K562 (cell line): ENCODE results near the gene CHCHD4. TPM values are rescaled to one million over a fixed set of nuclear protein-coding genes. Genes with fewer than 3 reads are reported as not detected.
A peak's percentile ranks its signal among the peaks of the same experiment; 100 is the strongest.

Experiments
- ATAC-seq: fragments of 200-7000 bp; cut with Tn5 transposase; 3 replicates; pipeline ENCODE4 v1.9.1; 2020; ENCODE audit warnings: moderate library complexity
- BruUV-seq: library from RNA; stranded (reverse); fragments of 400-500 nt; replicated peaks from 2 replicates; lab custom pipeline; 2021; lab: Mats Ljungman, UMichigan
- CTCF ChIA-PET: fragments of 300-600 bp; formaldehyde crosslinking; extraction: SDS; loops from one replicate; lab custom pipeline; 2021; ENCODE audit warnings: low intra/inter-chr PET ratio; lab: Yijun Ruan, JAX
- POLR2A ChIA-PET: fragments of 300-600, 350-650 bp; sonication (Branson Sonifier 250); formaldehyde crosslinking; extraction: SDS; loops from one replicate; lab custom pipeline; 2021; ENCODE audit warnings: antibody characterized with exemption, inconsistent platforms; lab: Yijun Ruan, JAX
- DNase-seq, 4 experiments: peaks; one replicate each; pipeline versions ENCODE4 v3.0.0 to v3.0.0-alpha.2; 2011 to 2018; ENCODE audit warnings: low spot score in 3 of 4, mixed read lengths in 3 of 4; ENCODE audit errors: extremely low read depth in 1 of 4
- FAIRE-seq: peaks from 2 replicates; lab custom pipeline; 2011; peaks lifted over from hg19 to GRCh38; lab: Jason Lieb, UNC
- H2AFZ ChIP-seq: 2 replicates; pipeline ENCODE4 v1.6.0; 2011; ENCODE audit warnings: low read depth, low read length, control low read depth, inconsistent platforms
- H3K27ac ChIP-seq: fragments of 200-600 bp; 3 replicates; pipeline ENCODE4 v1.8.0; 2011; ENCODE audit warnings: low read depth, mild to moderate bottlenecking, control low read depth, inconsistent platforms, low read length, moderate library complexity, mixed read lengths; ENCODE audit errors: extremely low read depth
- H3K27me3 ChIP-seq, 2 experiments: fragments of 300-600 bp in 1 of 2; 2 replicates in 1 of 2; 3 replicates in 1 of 2; pipeline versions ENCODE4 v1.6.0 to v1.8.0; 2011; ENCODE audit warnings: inconsistent platforms in 2 of 2, low read length in 2 of 2, mild to moderate bottlenecking in 1 of 2, mixed read lengths in 1 of 2, moderate library complexity in 1 of 2; ENCODE audit not compliant: control insufficient read depth in 2 of 2, insufficient read depth in 2 of 2
- H3K36me3 ChIP-seq: fragments of 300-600 bp; 3 replicates; pipeline ENCODE4 v1.8.0; 2011; ENCODE audit warnings: mild to moderate bottlenecking, low read length, inconsistent platforms; ENCODE audit not compliant: control insufficient read depth, insufficient read depth
- H3K4me1 ChIP-seq, 2 experiments: fragments of 200-600 bp in 1 of 2; replicated peaks in 1 of 2; 2 replicates in 1 of 2; 3 replicates in 1 of 2; pipeline versions ENCODE4 v1.5.1 to v1.8.0; 2011; ENCODE audit warnings: inconsistent platforms in 2 of 2, low read length in 2 of 2, mild to moderate bottlenecking in 1 of 2, mixed read lengths in 1 of 2, moderate library complexity in 1 of 2; ENCODE audit not compliant: control insufficient read depth in 2 of 2, insufficient read depth in 2 of 2
- H3K4me2 ChIP-seq: 2 replicates; pipeline ENCODE4 v1.6.1; 2011; ENCODE audit warnings: low read length, control low read depth, inconsistent platforms, mixed read lengths; ENCODE audit not compliant: insufficient read depth
- H3K4me3 ChIP-seq: fragments of 200-600 bp; sonication (generic), shearing (Covaris generic); 2 replicates; pipeline ENCODE4 v1.5.1; 2016; ENCODE audit warnings: control low read depth, inconsistent platforms
- H3K79me2 ChIP-seq: fragments of 200-600 bp; 3 replicates; pipeline ENCODE4 v1.8.0; 2011; ENCODE audit warnings: low read length, inconsistent platforms; ENCODE audit not compliant: control insufficient read depth, insufficient read depth
- H3K9ac ChIP-seq, 2 experiments: 2 replicates each; pipeline versions ENCODE4 v1.6.0 to v1.6.1; 2011; ENCODE audit warnings: low read depth in 2 of 2, low read length in 2 of 2, control low read depth in 1 of 2, inconsistent platforms in 1 of 2, mild to moderate bottlenecking in 1 of 2, mixed read lengths in 1 of 2; ENCODE audit not compliant: insufficient read depth in 1 of 2
- H3K9me1 ChIP-seq: one replicate; pipeline ENCODE4 v1.6.0; 2011; ENCODE audit warnings: inconsistent platforms, mild to moderate bottlenecking, low read length, moderate library complexity; ENCODE audit not compliant: control insufficient read depth, insufficient read depth
- H3K9me3 ChIP-seq: replicated peaks from 2 replicates; pipeline ENCODE4 v1.5.1; 2011; ENCODE audit warnings: low read depth, low read length, inconsistent platforms; ENCODE audit not compliant: control insufficient read depth, insufficient read depth
- H4K20me1 ChIP-seq: replicated peaks from 2 replicates; pipeline ENCODE4 v1.6.1; 2011; ENCODE audit warnings: low read length, inconsistent platforms, mixed read lengths; ENCODE audit not compliant: control insufficient read depth, insufficient read depth
- BCOR ChIP-seq: fragments of 450-650 bp; IDR thresholded peaks from 2 replicates; pipeline ENCODE4 v1.6.1; 2016
- E2F3 ChIP-seq: fragments of 250-450 bp; sonication (Bioruptor Pico); IDR thresholded peaks from 2 replicates; pipeline ENCODE4 v1.4.0; 2020; ENCODE audit warnings: mild to moderate bottlenecking
- ILK ChIP-seq: fragments of 450-650 bp; IDR thresholded peaks from 2 replicates; pipeline ENCODE4 v1.6.1; 2016; ENCODE audit warnings: missing genetic modification characterization, low read depth, mild to moderate bottlenecking, missing compliant biosample characterization, moderate library complexity, borderline replicate concordance
- KAT8 ChIP-seq: fragments of 450-650 bp; IDR thresholded peaks from 2 replicates; pipeline ENCODE4 v1.6.1; 2016; ENCODE audit warnings: low read depth, mild to moderate bottlenecking
- MCM2 ChIP-seq: fragments of 450-650 bp; IDR thresholded peaks from 2 replicates; pipeline ENCODE4 v1.6.1; 2017; ENCODE audit warnings: low read depth, mild to moderate bottlenecking
- NBN ChIP-seq: fragments of 450-650 bp; IDR thresholded peaks from 2 replicates; pipeline ENCODE4 v1.6.1; 2016; ENCODE audit warnings: low read depth, mild to moderate bottlenecking
- NRF1 ChIP-seq, 2 experiments: fragments of 450-650 bp; IDR thresholded peaks in 1 of 2; conservative IDR thresholded peaks in 1 of 2; 2 replicates each; pipeline ENCODE4 v1.6.1; 2014; ENCODE audit warnings: mild to moderate bottlenecking in 2 of 2
- PHF20 ChIP-seq: fragments of 450-650 bp; IDR thresholded peaks from 2 replicates; pipeline ENCODE4 v1.6.1; 2018; ENCODE audit not compliant: partially characterized antibody
- RBM25 ChIP-seq: fragments of 200-400 bp; formaldehyde crosslinking; IDR thresholded peaks from 2 replicates; pipeline ENCODE4 v1.6.1; 2018; ENCODE audit warnings: low read length, low read depth, moderate library complexity; ENCODE audit not compliant: severe bottlenecking
- SAFB2 ChIP-seq: fragments of 200-400 bp; formaldehyde crosslinking; IDR thresholded peaks from 2 replicates; pipeline ENCODE4 v1.6.1; 2018; ENCODE audit warnings: borderline replicate concordance, low read length, low read depth, moderate library complexity; ENCODE audit not compliant: severe bottlenecking
- SMARCA4 ChIP-seq: fragments of 450-650 bp; IDR thresholded peaks from 2 replicates; pipeline ENCODE4 v1.6.1; 2016
- TRIM25 ChIP-seq: fragments of 450-650 bp; IDR thresholded peaks from 2 replicates; pipeline ENCODE4 v1.7.0; 2016; ENCODE audit warnings: borderline replicate concordance
- VEZF1 ChIP-seq: fragments of 200-800 bp; sonication (Bioruptor generic); IDR thresholded peaks from 2 replicates; pipeline ENCODE4 v1.6.1; 2017; ENCODE audit warnings: missing genetic modification characterization, missing compliant biosample characterization
- WGBS: fragments of 100-300 bp; shearing (Covaris generic); methylation state at CpG from one replicate; pipeline ENCODE4 v1.1.6; 2016; ENCODE audit warnings: low coverage, mixed read lengths; ENCODE audit not compliant: insufficient coverage; ENCODE audit errors: missing lambda C conversion rate; 5-methylcytosine and 5-hydroxymethylcytosine counted together
- in situ Hi-C: fragments of 300-500 bp; cut with MboI; formaldehyde crosslinking; loops from 4 replicates; pipeline ENCODE4 v1.15.0; 2018; ENCODE audit warnings: inconsistent platforms, mixed read lengths
- intact Hi-C: fragments of 100-400 bp; cut with micrococcal nuclease; formaldehyde crosslinking; loops from 2 replicates; pipeline ENCODE4 v1.14.2; 2022
- polyA plus RNA-seq, 8 experiments: library from polyadenylated mRNA; depleted of rRNA in 4 of 8; stranded (reverse) in 5 of 8; unstranded in 3 of 8; fragments of >200 nt; fragmentation: Nextera tagmentation in 2 of 8; fragmentation: Illumina TruSeq in 1 of 8; extraction: Ambion mirVana in 2 of 8; extraction: Trizol in 1 of 8; gene quantifications; 2 replicates each; pipeline versions ENCODE4 v1.2.1 to v1.2.3, GENCODE V29; 2011 to 2014; ENCODE audit warnings: inconsistent platforms in 1 of 8, missing spikeins in 1 of 8
- total RNA-seq, 7 experiments: library from RNA; depleted of rRNA in 6 of 7; stranded (reverse); fragments of >200 nt in 6 of 7; fragmentation: Illumina TruSeq in 2 of 7; extraction: Trizol in 2 of 7; gene quantifications; 2 replicates each; pipeline versions ENCODE4 v1.2.1 to v1.2.3, GENCODE V29; 2011 to 2021; ENCODE audit warnings: low replicate concordance in 1 of 7
- TF ChIP-seq, protein P1 (sequence below): sonication (generic); formaldehyde crosslinking; IDR thresholded peaks from 2 replicates; pipeline ENCODE4 v1.8.0; 2022; ENCODE audit warnings: missing genetic modification reagents, mild to moderate bottlenecking, moderate library complexity, borderline replicate concordance

The CHCHD4 gene
- total and polyA plus RNA-seq, 9 of the 15 experiments (the other 6 are each of a cell fraction or from before 2014, with no cell fraction given), result 55.4 to 225 (median 77.2) TPM

DNA sequence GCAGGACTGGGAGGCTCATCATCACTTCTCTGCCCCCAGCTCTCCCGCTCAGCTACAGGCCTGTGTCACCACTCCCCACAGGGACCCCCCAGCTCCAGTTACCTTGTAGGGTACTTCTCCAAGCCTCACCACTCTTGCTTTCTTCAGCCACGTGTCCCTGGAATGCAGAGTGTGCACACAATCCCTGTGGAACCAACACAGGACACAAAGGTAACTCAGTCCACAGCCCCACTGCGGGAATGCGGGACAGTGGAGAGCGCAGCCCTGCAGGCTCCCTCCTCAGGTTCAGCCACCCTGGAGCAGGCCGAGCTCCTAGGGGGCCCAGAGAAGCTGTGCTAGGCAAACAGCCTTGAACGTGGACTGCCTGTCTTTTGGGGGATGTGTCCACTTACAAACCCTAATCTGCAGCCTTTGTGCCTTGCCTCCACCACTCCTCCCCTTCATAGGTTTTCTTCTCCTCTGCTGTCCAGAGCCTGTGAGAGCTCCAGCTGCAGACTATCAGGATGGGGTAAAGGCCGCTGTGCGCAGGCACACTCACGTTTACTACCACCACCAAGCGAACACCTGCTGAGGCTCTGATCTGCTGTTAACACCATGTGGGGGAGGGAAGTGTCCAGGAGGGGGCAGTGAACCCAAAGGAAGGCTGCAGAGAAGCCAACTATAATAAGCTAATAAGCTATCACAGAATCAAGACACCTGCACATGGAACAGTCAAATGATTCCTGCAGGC is 27.7 kb upstream of the CHCHD4 start (continued):
- TF ChIP-seq, protein P1, sequence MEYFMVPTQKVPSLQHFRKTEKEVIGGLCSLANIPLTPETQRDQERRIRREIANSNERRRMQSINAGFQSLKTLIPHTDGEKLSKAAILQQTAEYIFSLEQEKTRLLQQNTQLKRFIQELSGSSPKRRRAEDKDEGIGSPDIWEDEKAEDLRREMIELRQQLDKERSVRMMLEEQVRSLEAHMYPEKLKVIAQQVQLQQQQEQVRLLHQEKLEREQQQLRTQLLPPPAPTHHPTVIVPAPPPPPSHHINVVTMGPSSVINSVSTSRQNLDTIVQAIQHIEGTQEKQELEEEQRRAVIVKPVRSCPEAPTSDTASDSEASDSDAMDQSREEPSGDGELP (CRISPR knock-in tag), result peak; percentile 23; the same call in 1 of the 2 replicates
- no peak for TF ChIP-seq ILK (tag)
- no peak for TF ChIP-seq NRF1 (conservative IDR thresholded peaks at IDR 0.05 in 1 of 2, IDR thresholded peaks at IDR 0.05 in 1 of 2)

DNA sequence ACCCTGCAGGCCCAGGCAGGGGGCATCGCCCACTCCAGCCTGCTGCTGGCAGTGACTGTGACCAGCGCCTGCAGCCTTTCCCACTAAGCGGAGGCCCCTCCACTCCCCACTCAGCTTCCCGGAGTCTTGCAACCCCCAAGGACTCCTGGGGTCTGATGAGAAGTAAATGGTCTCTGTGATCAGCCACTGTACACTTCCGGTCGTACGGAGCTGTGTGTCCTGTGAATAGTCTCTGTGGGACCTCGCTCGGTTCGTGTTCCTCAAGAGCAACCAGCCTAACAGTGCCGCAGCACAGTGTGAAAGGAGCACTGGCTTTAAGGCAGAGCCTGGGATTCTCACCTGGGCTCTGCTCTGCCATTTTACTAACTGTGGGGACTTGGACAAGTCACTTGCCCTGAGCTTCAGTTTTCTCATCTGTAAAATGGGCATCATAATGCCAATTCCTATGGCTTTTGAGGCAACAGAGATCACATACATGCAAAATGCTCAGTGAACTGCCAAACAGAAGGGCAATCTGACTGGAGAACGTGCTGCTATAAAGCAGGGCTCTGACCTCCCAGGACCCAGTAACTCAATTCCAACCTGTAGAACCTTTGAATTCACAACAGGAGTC is 26.9 kb upstream of the CHCHD4 start:
- no peak for TF ChIP-seq NBN
- peak; percentile 55; the same call in 1 of the 2 replicates for TF ChIP-seq BCOR
- TF ChIP-seq TRIM25, result no peak
- no peak for TF ChIP-seq MCM2
- peak; percentile 70 for TF ChIP-seq RBM25
- no peak for TF ChIP-seq SMARCA4
- TF ChIP-seq KAT8, result no peak
- TF ChIP-seq PHF20, result no peak
- no peak for TF ChIP-seq SAFB2
- TF ChIP-seq E2F3 (CRISPR knock-in tag), result no peak
- no peak for TF ChIP-seq VEZF1
- Histone ChIP-seq H3K27me3 (no peaks in the 10 kb centered on the region), H3K4me2 (no peak overlapping the region), H2AFZ (no peak overlapping the region), H3K79me2 (no peaks in the 10 kb centered on the region), H3K27ac (no peak overlapping the region), H3K9ac (peak overlapping the region in 1 of 2 experiments; percentile 18; a peak in 1 of 4 replicates), H3K4me1 (no peaks in the 10 kb centered on the region; a peak in 1 of 5 replicates), H4K20me1 (no peaks in the 10 kb centered on the region; the same call in 1 of the 2 replicates), H3K9me1 (no peaks in the 10 kb centered on the region), H3K9me3 (no peaks in the 10 kb centered on the region), H3K4me3 (no peak overlapping the region), H3K36me3 (peaks cover 74% of the 10 kb centered on the region)
- FAIRE-seq (no peak), DNase-seq (no peak), ATAC-seq (no peak)
- in situ Hi-C loops (no loop called here), intact Hi-C loops (no loop called here)
- BruUV-seq, result no TSS peak
- ChIA-PET CTCF (no interaction called here), POLR2A (interaction anchor here (0.7 to 3.6 kb wide), 3 partner anchors 7 to 28 kb away, joined by 3 to 18 read pairs (median 11); partner anchors contain the start of genes LSM3 and XPC)
- WGBS, result 83% methylated on average over 11 of the region's 12 CpGs
